Parathyroid adenoma (tissue), 2 donors: Measurements from ENCODE around the gene HOXA6.

Experiments
- H2AFZ ChIP-seq: fragments of 300-600 bp; sonication (generic); one replicate; pipeline ENCODE4 v1.7.0; 2017; ENCODE audit warnings: antibody characterized with exemption, mild to moderate bottlenecking
- H3K27ac ChIP-seq: fragments of 300-600 bp; sonication (generic); one replicate; pipeline ENCODE4 v1.7.0; 2017
- H3K27me3 ChIP-seq: fragments of 300-600 bp; sonication (generic); one replicate; pipeline ENCODE4 v1.7.0; 2017; ENCODE audit warnings: low read length; ENCODE audit not compliant: control insufficient read depth, insufficient read depth
- H3K36me3 ChIP-seq: fragments of 300-600 bp; sonication (generic); one replicate; pipeline ENCODE4 v1.7.0; 2017; ENCODE audit warnings: low read length; ENCODE audit not compliant: control insufficient read depth, insufficient read depth
- H3K4me1 ChIP-seq: fragments of 300-600 bp; sonication (generic); one replicate; pipeline ENCODE4 v1.7.0; 2017; ENCODE audit warnings: control low read depth
- H3K4me2 ChIP-seq: fragments of 300-600 bp; sonication (generic); one replicate; pipeline ENCODE4 v1.7.0; 2017; ENCODE audit warnings: low read length
- H3K4me3 ChIP-seq: fragments of 300-600 bp; sonication (generic); one replicate; pipeline ENCODE4 v1.7.0; 2017; ENCODE audit warnings: low read depth, low read length
- H3K79me2 ChIP-seq: fragments of 300-600 bp; sonication (generic); one replicate; pipeline ENCODE4 v1.7.0; 2017; ENCODE audit warnings: control low read depth
- H3K9ac ChIP-seq: fragments of 300-600 bp; sonication (generic); one replicate; pipeline ENCODE4 v1.7.0; 2017; ENCODE audit warnings: mild to moderate bottlenecking
- H3K9me3 ChIP-seq: fragments of 300-600 bp; sonication (generic); one replicate; pipeline ENCODE4 v1.7.0; 2017; ENCODE audit warnings: low read length; ENCODE audit not compliant: control insufficient read depth
- TF ChIP-seq, protein P1 (sequence below): fragments of 300-600 bp; sonication (generic); IDR thresholded peaks from one replicate; pipeline ENCODE4 v1.7.0; 2017; ENCODE audit warnings: antibody characterized with exemption, mild to moderate bottlenecking
- donor health status: primary hyperparathyroidism.

HOXA6 gene

DNA sequence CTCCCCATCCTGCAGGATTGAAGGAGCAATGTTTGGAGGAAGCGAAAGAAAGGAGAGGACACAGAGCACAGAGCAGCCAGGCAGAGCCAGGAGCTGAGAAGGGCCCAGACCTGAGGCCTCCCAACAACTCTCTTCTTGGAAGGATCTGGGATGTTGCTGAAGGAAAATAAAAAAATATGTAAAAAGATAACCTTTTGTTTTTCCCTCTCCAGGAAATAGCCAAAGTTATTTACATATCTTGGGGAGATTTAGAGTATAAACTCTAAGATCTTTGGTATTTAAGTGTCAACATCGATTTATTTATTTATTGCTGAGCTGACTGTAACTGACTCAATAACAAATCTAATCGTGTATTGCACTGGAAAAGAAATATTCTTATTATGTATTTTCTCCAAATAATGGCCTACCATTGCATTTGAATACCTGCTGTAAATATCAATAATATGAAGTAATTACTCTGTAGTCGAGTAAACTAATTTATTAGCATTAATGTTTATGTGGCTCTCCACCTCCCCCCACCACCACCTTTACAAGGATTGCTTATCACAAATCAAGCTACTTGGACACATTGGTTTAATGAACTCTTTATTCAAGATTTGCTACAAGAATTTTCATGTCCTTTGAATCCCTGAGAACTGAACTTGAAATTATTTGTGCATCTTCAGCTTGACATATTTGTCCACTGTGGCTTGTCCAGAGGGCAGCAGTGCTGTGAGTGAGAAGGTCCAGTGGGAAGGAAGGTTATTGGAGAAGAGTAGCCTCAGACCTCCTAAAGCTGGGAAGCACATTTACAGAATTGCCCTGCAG is 39.3 kb upstream of the HOXA6 start:
- Histone ChIP-seq H3K27ac (no peak overlapping the region), H3K9me3 (no peaks in the 10 kb centered on the region), H3K79me2 (no peaks in the 10 kb centered on the region), H3K27me3 (peaks cover 46% of the 10 kb centered on the region), H3K4me1 (no peaks in the 10 kb centered on the region), H3K4me2 (no peak overlapping the region), H3K4me3 (no peak overlapping the region), H3K36me3 (no peaks in the 10 kb centered on the region), H3K9ac (no peak overlapping the region), H2AFZ (no peak overlapping the region)
- TF ChIP-seq, protein P1, sequence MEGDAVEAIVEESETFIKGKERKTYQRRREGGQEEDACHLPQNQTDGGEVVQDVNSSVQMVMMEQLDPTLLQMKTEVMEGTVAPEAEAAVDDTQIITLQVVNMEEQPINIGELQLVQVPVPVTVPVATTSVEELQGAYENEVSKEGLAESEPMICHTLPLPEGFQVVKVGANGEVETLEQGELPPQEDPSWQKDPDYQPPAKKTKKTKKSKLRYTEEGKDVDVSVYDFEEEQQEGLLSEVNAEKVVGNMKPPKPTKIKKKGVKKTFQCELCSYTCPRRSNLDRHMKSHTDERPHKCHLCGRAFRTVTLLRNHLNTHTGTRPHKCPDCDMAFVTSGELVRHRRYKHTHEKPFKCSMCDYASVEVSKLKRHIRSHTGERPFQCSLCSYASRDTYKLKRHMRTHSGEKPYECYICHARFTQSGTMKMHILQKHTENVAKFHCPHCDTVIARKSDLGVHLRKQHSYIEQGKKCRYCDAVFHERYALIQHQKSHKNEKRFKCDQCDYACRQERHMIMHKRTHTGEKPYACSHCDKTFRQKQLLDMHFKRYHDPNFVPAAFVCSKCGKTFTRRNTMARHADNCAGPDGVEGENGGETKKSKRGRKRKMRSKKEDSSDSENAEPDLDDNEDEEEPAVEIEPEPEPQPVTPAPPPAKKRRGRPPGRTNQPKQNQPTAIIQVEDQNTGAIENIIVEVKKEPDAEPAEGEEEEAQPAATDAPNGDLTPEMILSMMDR: no peak

DNA sequence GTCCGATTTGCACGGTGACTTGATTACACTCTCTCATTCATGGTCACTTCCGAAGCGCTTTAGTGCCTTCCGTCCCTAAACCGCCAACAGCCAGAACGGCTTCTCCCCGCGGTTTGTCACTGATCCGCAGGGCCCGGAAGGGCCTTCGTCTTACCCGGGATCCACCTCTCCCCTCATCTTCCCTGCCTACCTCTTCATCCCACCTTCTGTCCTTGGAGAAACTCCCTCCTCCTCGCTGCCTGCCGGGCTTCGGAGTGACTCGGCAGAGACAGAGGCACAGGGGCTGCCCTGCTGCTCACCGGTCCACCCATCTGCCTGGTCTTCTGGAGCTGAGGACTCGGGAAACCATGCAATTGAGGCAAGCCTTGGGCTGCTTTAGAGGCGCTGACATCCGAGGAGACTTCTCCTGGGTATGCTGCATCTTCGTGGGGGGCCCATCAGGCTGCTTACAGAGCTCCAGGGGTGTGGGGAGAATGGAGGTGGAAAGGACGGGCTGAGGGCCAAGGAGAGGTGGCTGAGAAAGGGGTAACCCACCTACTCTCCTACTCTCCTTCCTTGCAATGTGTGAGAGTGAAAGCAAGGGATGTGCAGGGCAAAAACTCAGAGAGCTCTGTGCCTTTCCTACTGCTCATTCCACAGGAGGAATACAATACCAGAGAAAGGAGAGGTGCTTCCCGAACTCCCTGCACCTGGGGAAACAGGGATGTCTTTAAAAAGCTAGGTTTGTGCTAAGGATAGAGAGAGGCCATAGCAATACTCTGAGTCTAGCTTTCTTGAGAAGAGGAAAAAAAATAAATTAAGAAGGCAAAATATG is 38.5 kb upstream of the HOXA6 start:
- TF ChIP-seq, protein P1: no peak
- Histone ChIP-seq H2AFZ (no peak overlapping the region), H3K79me2 (no peaks in the 10 kb centered on the region), H3K4me3 (no peak overlapping the region), H3K27me3 (peaks cover 46% of the 10 kb centered on the region), H3K4me1 (no peaks in the 10 kb centered on the region), H3K27ac (no peak overlapping the region), H3K4me2 (no peak overlapping the region), H3K9me3 (no peaks in the 10 kb centered on the region), H3K9ac (no peak overlapping the region), H3K36me3 (no peaks in the 10 kb centered on the region)

DNA sequence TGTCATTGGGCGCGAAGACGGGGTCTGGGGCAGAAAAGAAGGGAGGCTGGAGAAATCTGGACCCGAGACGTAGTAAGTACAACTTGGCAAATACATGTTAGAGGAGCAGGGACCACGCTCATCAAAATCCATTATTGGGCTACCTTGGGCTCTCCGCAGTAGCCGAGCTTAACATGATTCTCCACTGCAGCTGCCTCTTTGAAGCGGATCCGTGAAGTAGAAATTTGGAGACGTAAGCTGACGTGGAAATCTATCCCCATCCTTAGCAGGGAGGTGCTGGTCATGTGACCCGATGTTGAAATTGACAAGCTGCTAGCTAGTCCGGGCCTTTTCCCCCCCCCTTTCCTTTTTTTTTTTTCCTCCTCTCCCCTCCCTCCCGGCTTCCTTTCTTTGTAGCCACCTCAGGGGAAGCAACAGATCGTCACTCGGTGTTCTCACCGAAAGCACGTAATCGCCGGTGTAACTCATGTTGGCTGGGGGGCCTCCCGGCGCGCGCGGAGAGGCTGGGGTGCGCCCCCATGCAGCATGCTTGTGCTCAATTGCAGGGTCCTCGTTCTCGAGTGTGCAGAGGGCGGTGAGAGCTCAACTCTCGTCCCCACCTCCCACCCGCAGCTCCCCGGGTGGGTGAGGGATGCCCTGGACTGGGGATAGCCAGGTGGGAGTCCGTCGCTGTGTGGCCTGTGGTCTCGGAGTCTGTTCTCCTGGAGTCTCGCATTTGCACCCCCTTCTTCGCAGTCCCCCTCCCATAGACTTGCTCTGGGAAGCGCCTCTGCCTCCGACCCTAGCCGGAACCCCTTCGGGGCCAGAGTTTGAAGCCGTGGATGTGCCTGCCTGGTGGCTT is 37.7 kb upstream of the HOXA6 start, which contains the start of gene HOXA11:
TSS of gene HOXA11 (minus strand) at position 220 of the 841 bp plus-strand sequence. CDS start at position 132, 88 bp downstream.
- no peaks in the 10 kb centered on the region for H3K4me1 ChIP-seq
- no peaks in the 10 kb centered on the region for H3K79me2 ChIP-seq
- H3K27ac ChIP-seq: no peak within 1 kb of the TSS
- H3K9me3 ChIP-seq: no peaks in the 10 kb centered on the region
- H3K27me3 ChIP-seq: peaks cover 42% of the 10 kb centered on the region
- H3K4me2 ChIP-seq: no peak within 1 kb of the TSS
- TF ChIP-seq, protein P1: no peak
- no peaks in the 10 kb centered on the region for H3K36me3 ChIP-seq
- H2AFZ ChIP-seq: no peak within 1 kb of the TSS
- H3K9ac ChIP-seq: no peak within 1 kb of the TSS
- no peak within 1 kb of the TSS for H3K4me3 ChIP-seq

DNA sequence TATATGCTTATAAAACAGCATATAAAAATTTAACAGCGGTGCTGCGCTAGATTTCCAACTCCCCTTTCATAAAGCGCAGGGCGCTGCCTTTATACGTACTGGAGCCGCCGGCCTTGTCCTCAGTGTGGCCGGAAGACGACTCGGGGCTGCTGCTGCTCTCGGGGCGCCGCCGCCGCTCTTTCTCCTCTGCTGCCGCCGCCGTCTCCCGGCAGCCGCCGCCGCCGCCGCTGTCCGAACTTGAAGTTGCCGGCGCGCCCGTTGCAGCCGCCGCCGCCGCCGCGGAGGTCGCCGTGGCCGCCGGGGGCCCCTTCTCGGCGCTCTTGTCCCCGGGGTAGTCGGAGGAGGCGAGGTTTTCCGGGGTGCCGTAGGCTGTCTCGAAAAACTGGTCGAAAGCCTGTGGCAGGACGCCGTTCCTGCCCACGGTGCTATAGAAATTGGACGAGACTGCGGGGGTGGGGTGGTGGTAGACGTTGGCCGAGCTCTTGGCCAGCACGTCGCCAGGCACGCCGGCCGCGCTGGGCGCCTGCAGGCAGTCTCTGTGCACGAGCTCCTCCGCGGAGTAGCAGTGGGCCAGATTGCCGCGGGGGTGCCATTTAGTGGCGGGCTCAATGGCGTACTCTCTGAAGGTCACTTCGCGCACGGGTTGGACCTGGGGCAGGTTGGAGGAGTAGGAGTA is 36.9 kb upstream of the HOXA6 start:
- H3K36me3 ChIP-seq: no peaks in the 10 kb centered on the region
- TF ChIP-seq, protein P1: no peak
- H3K27me3 ChIP-seq: peaks cover 40% of the 10 kb centered on the region
- H3K9ac ChIP-seq: no peak overlapping the region
- no peak overlapping the region for H3K4me2 ChIP-seq
- H3K79me2 ChIP-seq: no peaks in the 10 kb centered on the region
- H2AFZ ChIP-seq: no peak overlapping the region
- no peaks in the 10 kb centered on the region for H3K4me1 ChIP-seq
- H3K27ac ChIP-seq: no peak overlapping the region
- H3K9me3 ChIP-seq: no peaks in the 10 kb centered on the region
- H3K4me3 ChIP-seq: no peak overlapping the region
